GM23338 (cell line): ENCODE data around the gene PAX3. TPM values are rescaled to one million over a fixed set of nuclear protein-coding genes. Genes with fewer than 3 reads are reported as not detected.

Experiments used
- ATAC-seq: fragments of 200-7000 bp; cut with Tn5 transposase; 3 replicates; pipeline ENCODE4 v1.9.1; 2020
- DNase-seq: peaks from one replicate; pipeline ENCODE4 v3.0.0-alpha.2; 2015; ENCODE audit warnings: low spot score
- H2AFZ ChIP-seq: fragments of 200-600 bp; sonication (generic); 2 replicates; pipeline ENCODE4 v1.8.0; 2016; ENCODE audit warnings: antibody characterized with exemption, mild to moderate bottlenecking, moderate library complexity
- H3F3A ChIP-seq: fragments of 200-600 bp; sonication (generic); replicated peaks from 2 replicates; pipeline ENCODE4 v1.8.0; 2017; ENCODE audit warnings: antibody characterized with exemption, mixed run types, low read depth
- H3K27ac ChIP-seq: fragments of 200-600 bp; sonication (generic); 2 replicates; pipeline ENCODE4 v1.6.1; 2016; ENCODE audit warnings: low read depth
- H3K27me3 ChIP-seq: fragments of 200-600 bp; sonication (generic); 2 replicates; pipeline ENCODE4 v1.8.0; 2016; ENCODE audit warnings: mild to moderate bottlenecking, mixed run types, moderate library complexity; ENCODE audit not compliant: insufficient read depth
- H3K36me3 ChIP-seq: fragments of 200-600 bp; sonication (generic); 2 replicates; pipeline ENCODE4 v1.8.0; 2016; ENCODE audit warnings: mild to moderate bottlenecking; ENCODE audit not compliant: insufficient read depth
- H3K4me1 ChIP-seq: fragments of 200-600 bp; sonication (generic); 2 replicates; pipeline ENCODE4 v1.8.0; 2016; ENCODE audit warnings: mild to moderate bottlenecking, moderate library complexity; ENCODE audit not compliant: insufficient read depth
- H3K4me2 ChIP-seq: fragments of 200-600 bp; sonication (generic); 2 replicates; pipeline ENCODE4 v1.7.1; 2017; ENCODE audit warnings: mixed run types
- H3K4me3 ChIP-seq: fragments of 200-600 bp; sonication (generic); 2 replicates; pipeline ENCODE4 v1.6.1; 2016; ENCODE audit warnings: mixed run types
- H3K79me2 ChIP-seq: fragments of 200-600 bp; sonication (generic); replicated peaks from 2 replicates; pipeline ENCODE4 v1.8.0; 2017; ENCODE audit warnings: mild to moderate bottlenecking; ENCODE audit not compliant: insufficient read depth
- H3K9me2 ChIP-seq: fragments of 200-600 bp; sonication (generic); 2 replicates; pipeline ENCODE4 v1.8.0; 2017; ENCODE audit not compliant: insufficient read depth
- H4K20me1 ChIP-seq: fragments of 200-600 bp; sonication (generic); replicated peaks from 2 replicates; pipeline ENCODE4 v1.8.0; 2017; ENCODE audit warnings: mild to moderate bottlenecking; ENCODE audit not compliant: insufficient read depth
- H3K27ac Mint-ChIP-seq: 2 replicates; pipeline ENCODE4 v1.8.0; 2020; ENCODE audit warnings: inconsistent platforms, mild to moderate bottlenecking, moderate library complexity, mixed read lengths
- H3K27me3 Mint-ChIP-seq: 3 replicates; pipeline ENCODE4 v1.8.0; 2022; ENCODE audit warnings: low read depth, mild to moderate bottlenecking, moderate library complexity, mixed read lengths, inconsistent platforms; ENCODE audit not compliant: insufficient read depth, poor library complexity
- H3K36me3 Mint-ChIP-seq: 3 replicates; pipeline ENCODE4 v1.8.0; 2021; ENCODE audit warnings: low read depth, mild to moderate bottlenecking, inconsistent platforms, moderate library complexity, mixed read lengths
- H3K4me1 Mint-ChIP-seq: 3 replicates; pipeline ENCODE4 v1.8.0; 2020; ENCODE audit warnings: mild to moderate bottlenecking, inconsistent platforms, mixed read lengths
- H3K4me3 Mint-ChIP-seq: 3 replicates; pipeline ENCODE4 v1.8.0; 2021; ENCODE audit warnings: moderate library complexity, mild to moderate bottlenecking, inconsistent platforms, mixed read lengths
- H3K9me3 Mint-ChIP-seq: 3 replicates; pipeline ENCODE4 v1.8.0; 2020; ENCODE audit warnings: moderate library complexity, mild to moderate bottlenecking, inconsistent platforms, mixed read lengths
- CREB1 ChIP-seq: fragments of 250-450 bp; sonication (Bioruptor Pico); IDR thresholded peaks from 2 replicates; pipeline ENCODE4 v1.5.0; 2020; ENCODE audit warnings: low read depth, mild to moderate bottlenecking, moderate library complexity
- EZH2 ChIP-seq: fragments of 200-600 bp; sonication (generic); IDR thresholded peaks from one replicate; pipeline ENCODE4 v1.8.0; 2017; ENCODE audit warnings: antibody characterized with exemption, mild to moderate bottlenecking, low read depth; ENCODE audit not compliant: unreplicated experiment
- EZH2phosphoT487 ChIP-seq: fragments of 200-600 bp; sonication (generic); IDR thresholded peaks from one replicate; pipeline ENCODE4 v1.8.1; 2018; ENCODE audit warnings: antibody characterized with exemption; ENCODE audit not compliant: unreplicated experiment
- NANOG ChIP-seq: IDR thresholded peaks from 2 replicates; pipeline ENCODE4 v1.6.1; 2016; ENCODE audit warnings: antibody characterized with exemption, borderline replicate concordance
- STAT1 ChIP-seq: IDR thresholded peaks from one replicate; pipeline ENCODE4 v1.6.1; 2016; ENCODE audit warnings: antibody characterized with exemption; ENCODE audit not compliant: unreplicated experiment
- ZNF114 ChIP-seq: fragments of 250-450 bp; sonication (Bioruptor Pico); IDR thresholded peaks from 2 replicates; pipeline ENCODE4 v1.5.0; 2020; ENCODE audit warnings: mild to moderate bottlenecking, moderate library complexity
- ZNF331 ChIP-seq: fragments of 250-450 bp; sonication (Bioruptor Pico); IDR thresholded peaks from 2 replicates; pipeline ENCODE4 v1.5.0; 2020; ENCODE audit warnings: low read depth, mild to moderate bottlenecking, moderate library complexity
- polyA plus RNA-seq: library from polyadenylated mRNA; unstranded; fragments of >200 nt; fragmentation: Nextera tagmentation; extraction: Ambion mirVana; gene quantifications from 2 replicates; pipeline ENCODE4 v1.2.1, GENCODE V29; 2016
- total RNA-seq: library from RNA; depleted of rRNA; stranded (reverse); fragments of >200 nt; shearing (Covaris generic); gene quantifications from 2 replicates; pipeline ENCODE4 v1.2.3, GENCODE V29; 2014
- TF ChIP-seq, protein P1 (sequence below): fragments of 250-450 bp; sonication (Bioruptor Pico); IDR thresholded peaks from 2 replicates; pipeline ENCODE4 v1.5.0; 2020; ENCODE audit warnings: mild to moderate bottlenecking, moderate library complexity
- TF ChIP-seq, protein P2 (sequence below): IDR thresholded peaks from one replicate; pipeline ENCODE4 v1.6.1; 2018; ENCODE audit warnings: antibody characterized with exemption; ENCODE audit not compliant: unreplicated experiment

The PAX3 gene
- total and polyA plus RNA-seq, 2 experiments from 2014 or later = not detected

DNA sequence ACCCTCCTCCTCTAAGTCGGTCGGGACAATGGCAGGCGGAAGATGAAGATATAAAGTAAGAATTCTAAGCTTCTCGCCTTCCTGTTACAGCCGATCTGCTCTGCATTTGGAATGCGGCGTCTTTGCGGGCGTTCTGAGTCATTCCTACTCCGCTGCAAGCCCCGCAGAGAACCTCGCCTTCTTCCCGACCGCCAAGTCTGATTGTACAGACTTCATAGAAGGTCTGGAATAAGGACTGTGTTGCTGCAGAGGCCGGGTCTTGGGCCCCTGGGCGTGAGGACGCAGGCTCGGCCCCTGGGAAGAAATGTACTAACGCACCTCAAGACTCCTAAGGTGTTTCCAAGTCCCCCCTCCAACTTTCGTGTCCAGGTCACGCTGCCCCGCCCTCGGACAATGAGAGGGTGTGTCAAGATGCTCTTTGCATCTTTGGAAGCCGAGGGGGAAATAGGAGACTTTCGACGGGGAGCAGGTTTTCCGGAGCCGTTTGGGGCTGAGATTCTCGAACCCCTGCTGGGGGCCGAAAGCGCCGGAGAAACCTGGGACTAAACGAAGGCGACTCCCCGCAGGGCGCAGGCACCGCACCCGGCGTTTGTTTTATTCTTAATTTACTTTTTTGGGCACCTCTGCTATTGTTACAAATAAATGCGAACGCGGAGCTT lies 12.7 kb upstream of the PAX3 start:
- Mint-ChIP-seq H3K27ac (no peak overlapping the region), H3K4me1 (peaks cover 41% of the 10 kb centered on the region), H3K9me3 (peaks cover 3% of the 10 kb centered on the region; the same call in 2 of the 3 replicates), H3K27me3 (peaks cover 100% of the 10 kb centered on the region), H3K36me3 (no peaks in the 10 kb centered on the region; the same call in 2 of the 3 replicates), H3K4me3 (peak overlapping the region; percentile 50)
- Histone ChIP-seq H3K4me2 (peak overlapping the region; percentile 77), H4K20me1 (peaks cover 50% of the 10 kb centered on the region), H3K9me2 (no peaks in the 10 kb centered on the region), H3F3A (peaks cover 32% of the 10 kb centered on the region), H2AFZ (no peak overlapping the region), H3K4me1 (peaks cover 44% of the 10 kb centered on the region), H3K36me3 (no peaks in the 10 kb centered on the region), H3K27ac (no peak overlapping the region), H3K4me3 (peak overlapping the region; percentile 50), H3K27me3 (peaks cover 100% of the 10 kb centered on the region), H3K79me2 (no peaks in the 10 kb centered on the region)
- DNase-seq = peak; percentile 80
- peak; percentile 10 for ATAC-seq
- TF ChIP-seq, protein P1, sequence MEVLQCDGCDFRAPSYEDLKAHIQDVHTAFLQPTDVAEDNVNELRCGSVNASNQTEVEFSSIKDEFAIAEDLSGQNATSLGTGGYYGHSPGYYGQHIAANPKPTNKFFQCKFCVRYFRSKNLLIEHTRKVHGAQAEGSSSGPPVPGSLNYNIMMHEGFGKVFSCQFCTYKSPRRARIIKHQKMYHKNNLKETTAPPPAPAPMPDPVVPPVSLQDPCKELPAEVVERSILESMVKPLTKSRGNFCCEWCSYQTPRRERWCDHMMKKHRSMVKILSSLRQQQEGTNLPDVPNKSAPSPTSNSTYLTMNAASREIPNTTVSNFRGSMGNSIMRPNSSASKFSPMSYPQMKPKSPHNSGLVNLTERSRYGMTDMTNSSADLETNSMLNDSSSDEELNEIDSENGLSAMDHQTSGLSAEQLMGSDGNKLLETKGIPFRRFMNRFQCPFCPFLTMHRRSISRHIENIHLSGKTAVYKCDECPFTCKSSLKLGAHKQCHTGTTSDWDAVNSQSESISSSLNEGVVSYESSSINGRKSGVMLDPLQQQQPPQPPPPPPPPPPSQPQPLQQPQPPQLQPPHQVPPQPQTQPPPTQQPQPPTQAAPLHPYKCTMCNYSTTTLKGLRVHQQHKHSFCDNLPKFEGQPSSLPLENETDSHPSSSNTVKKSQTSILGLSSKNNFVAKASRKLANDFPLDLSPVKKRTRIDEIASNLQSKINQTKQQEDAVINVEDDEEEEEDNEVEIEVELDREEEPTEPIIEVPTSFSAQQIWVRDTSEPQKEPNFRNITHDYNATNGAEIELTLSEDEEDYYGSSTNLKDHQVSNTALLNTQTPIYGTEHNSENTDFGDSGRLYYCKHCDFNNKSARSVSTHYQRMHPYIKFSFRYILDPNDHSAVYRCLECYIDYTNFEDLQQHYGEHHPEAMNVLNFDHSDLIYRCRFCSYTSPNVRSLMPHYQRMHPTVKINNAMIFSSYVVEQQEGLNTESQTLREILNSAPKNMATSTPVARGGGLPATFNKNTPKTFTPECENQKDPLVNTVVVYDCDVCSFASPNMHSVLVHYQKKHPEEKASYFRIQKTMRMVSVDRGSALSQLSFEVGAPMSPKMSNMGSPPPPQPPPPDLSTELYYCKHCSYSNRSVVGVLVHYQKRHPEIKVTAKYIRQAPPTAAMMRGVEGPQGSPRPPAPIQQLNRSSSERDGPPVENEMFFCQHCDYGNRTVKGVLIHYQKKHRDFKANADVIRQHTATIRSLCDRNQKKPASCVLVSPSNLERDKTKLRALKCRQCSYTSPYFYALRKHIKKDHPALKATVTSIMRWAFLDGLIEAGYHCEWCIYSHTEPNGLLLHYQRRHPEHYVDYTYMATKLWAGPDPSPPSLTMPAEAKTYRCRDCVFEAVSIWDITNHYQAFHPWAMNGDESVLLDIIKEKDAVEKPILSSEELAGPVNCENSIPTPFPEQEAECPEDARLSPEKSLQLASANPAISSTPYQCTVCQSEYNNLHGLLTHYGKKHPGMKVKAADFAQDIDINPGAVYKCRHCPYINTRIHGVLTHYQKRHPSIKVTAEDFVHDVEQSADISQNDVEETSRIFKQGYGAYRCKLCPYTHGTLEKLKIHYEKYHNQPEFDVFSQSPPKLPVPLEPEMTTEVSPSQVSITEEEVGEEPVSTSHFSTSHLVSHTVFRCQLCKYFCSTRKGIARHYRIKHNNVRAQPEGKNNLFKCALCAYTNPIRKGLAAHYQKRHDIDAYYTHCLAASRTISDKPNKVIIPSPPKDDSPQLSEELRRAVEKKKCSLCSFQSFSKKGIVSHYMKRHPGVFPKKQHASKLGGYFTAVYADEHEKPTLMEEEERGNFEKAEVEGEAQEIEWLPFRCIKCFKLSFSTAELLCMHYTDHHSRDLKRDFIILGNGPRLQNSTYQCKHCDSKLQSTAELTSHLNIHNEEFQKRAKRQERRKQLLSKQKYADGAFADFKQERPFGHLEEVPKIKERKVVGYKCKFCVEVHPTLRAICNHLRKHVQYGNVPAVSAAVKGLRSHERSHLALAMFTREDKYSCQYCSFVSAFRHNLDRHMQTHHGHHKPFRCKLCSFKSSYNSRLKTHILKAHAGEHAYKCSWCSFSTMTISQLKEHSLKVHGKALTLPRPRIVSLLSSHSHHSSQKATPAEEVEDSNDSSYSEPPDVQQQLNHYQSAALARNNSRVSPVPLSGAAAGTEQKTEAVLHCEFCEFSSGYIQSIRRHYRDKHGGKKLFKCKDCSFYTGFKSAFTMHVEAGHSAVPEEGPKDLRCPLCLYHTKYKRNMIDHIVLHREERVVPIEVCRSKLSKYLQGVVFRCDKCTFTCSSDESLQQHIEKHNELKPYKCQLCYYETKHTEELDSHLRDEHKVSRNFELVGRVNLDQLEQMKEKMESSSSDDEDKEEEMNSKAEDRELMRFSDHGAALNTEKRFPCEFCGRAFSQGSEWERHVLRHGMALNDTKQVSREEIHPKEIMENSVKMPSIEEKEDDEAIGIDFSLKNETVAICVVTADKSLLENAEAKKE = no peak
- peak; percentile 64 for TF ChIP-seq EZH2

DNA sequence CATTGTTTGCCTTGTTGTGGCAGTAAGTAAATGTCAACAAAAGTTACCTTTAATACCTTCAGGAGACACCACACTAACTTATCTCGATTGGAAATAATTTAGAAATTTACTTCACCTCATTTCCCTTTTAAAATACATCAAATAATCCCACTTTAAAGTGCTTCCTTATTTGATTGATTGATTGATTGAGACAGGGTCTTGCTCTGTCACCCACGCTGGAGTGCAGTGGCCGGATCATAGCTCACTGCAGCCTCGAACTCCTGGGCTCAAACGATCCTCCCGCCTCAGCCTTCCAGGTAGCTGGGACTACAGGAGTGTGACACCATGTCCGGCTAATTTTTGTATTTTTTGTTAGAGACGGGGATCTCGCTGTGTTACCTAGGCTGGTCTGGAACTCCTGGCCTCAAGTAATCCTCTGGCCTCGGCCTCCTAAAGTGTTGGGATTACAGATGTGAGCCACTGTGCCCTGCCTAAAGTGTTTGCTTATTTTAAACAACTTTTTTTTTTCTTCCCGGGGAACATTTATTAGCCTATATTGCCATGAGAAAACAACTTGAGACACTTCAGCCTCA lies 12.0 kb upstream of the PAX3 start:
- Histone ChIP-seq H3K27ac (no peak overlapping the region), H3K36me3 (no peaks in the 10 kb centered on the region), H3K9me2 (no peaks in the 10 kb centered on the region), H3K79me2 (no peaks in the 10 kb centered on the region), H3K4me1 (peaks cover 46% of the 10 kb centered on the region), H4K20me1 (peaks cover 50% of the 10 kb centered on the region), H3K4me3 (peak overlapping the region; percentile 50; the same call in 1 of the 2 replicates), H2AFZ (no peak overlapping the region), H3K27me3 (peaks cover 100% of the 10 kb centered on the region), H3K4me2 (peak overlapping the region; percentile 77), H3F3A (peaks cover 32% of the 10 kb centered on the region)
- ATAC-seq = no peak
- Mint-ChIP-seq H3K27me3 (peaks cover 100% of the 10 kb centered on the region), H3K27ac (no peak overlapping the region), H3K4me1 (peaks cover 46% of the 10 kb centered on the region), H3K9me3 (peaks cover 3% of the 10 kb centered on the region; the same call in 2 of the 3 replicates), H3K36me3 (no peaks in the 10 kb centered on the region; the same call in 2 of the 3 replicates), H3K4me3 (peak overlapping the region; percentile 50; the same call in 1 of the 3 replicates)
- DNase-seq = no peak
- TF ChIP-seq CREB1 (CRISPR knock-in tag) (no peak), EZH2phosphoT487 (no peak), NANOG (no peak), ZNF114 (CRISPR knock-in tag) (no peak), ZNF331 (CRISPR knock-in tag) (no peak), STAT1 (no peak), EZH2 (no peak)
- TF ChIP-seq, protein P2, sequence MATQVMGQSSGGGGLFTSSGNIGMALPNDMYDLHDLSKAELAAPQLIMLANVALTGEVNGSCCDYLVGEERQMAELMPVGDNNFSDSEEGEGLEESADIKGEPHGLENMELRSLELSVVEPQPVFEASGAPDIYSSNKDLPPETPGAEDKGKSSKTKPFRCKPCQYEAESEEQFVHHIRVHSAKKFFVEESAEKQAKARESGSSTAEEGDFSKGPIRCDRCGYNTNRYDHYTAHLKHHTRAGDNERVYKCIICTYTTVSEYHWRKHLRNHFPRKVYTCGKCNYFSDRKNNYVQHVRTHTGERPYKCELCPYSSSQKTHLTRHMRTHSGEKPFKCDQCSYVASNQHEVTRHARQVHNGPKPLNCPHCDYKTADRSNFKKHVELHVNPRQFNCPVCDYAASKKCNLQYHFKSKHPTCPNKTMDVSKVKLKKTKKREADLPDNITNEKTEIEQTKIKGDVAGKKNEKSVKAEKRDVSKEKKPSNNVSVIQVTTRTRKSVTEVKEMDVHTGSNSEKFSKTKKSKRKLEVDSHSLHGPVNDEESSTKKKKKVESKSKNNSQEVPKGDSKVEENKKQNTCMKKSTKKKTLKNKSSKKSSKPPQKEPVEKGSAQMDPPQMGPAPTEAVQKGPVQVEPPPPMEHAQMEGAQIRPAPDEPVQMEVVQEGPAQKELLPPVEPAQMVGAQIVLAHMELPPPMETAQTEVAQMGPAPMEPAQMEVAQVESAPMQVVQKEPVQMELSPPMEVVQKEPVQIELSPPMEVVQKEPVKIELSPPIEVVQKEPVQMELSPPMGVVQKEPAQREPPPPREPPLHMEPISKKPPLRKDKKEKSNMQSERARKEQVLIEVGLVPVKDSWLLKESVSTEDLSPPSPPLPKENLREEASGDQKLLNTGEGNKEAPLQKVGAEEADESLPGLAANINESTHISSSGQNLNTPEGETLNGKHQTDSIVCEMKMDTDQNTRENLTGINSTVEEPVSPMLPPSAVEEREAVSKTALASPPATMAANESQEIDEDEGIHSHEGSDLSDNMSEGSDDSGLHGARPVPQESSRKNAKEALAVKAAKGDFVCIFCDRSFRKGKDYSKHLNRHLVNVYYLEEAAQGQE = no peak
